GM13977 (cell line): ENCODE data around the gene PCDHGC4.

Experiments
- DNase-seq: peaks from one replicate; pipeline ENCODE4 v3.0.0; 2012; ENCODE audit warnings: low spot score
- in situ Hi-C: fragments of 300-500 bp; cut with MboI; formaldehyde crosslinking; loops from one replicate; pipeline ENCODE4 v1.12.0; 2022; ENCODE audit warnings: low sequenced_read_pairs, low pct_unique_long_range_greater_than_20kb, mixed read lengths, inconsistent platforms; ENCODE audit not compliant: unreplicated experiment
- TF ChIP-seq, protein P1 (sequence below): IDR thresholded peaks from 2 replicates; pipeline ENCODE4 v1.5.1; 2012; ENCODE audit warnings: mild to moderate bottlenecking, control low read depth; ENCODE audit not compliant: insufficient read depth; ENCODE audit errors: extremely low read depth, missing control alignments

PCDHGC4 gene

GRCh38 chr5:141493500-141494422 is 8.9 kb downstream of the PCDHGC4 start:
- no peak for DNase-seq
- in situ Hi-C loops, result no loop called here
- TF ChIP-seq, protein P1, sequence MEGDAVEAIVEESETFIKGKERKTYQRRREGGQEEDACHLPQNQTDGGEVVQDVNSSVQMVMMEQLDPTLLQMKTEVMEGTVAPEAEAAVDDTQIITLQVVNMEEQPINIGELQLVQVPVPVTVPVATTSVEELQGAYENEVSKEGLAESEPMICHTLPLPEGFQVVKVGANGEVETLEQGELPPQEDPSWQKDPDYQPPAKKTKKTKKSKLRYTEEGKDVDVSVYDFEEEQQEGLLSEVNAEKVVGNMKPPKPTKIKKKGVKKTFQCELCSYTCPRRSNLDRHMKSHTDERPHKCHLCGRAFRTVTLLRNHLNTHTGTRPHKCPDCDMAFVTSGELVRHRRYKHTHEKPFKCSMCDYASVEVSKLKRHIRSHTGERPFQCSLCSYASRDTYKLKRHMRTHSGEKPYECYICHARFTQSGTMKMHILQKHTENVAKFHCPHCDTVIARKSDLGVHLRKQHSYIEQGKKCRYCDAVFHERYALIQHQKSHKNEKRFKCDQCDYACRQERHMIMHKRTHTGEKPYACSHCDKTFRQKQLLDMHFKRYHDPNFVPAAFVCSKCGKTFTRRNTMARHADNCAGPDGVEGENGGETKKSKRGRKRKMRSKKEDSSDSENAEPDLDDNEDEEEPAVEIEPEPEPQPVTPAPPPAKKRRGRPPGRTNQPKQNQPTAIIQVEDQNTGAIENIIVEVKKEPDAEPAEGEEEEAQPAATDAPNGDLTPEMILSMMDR, result no peak

DNA sequence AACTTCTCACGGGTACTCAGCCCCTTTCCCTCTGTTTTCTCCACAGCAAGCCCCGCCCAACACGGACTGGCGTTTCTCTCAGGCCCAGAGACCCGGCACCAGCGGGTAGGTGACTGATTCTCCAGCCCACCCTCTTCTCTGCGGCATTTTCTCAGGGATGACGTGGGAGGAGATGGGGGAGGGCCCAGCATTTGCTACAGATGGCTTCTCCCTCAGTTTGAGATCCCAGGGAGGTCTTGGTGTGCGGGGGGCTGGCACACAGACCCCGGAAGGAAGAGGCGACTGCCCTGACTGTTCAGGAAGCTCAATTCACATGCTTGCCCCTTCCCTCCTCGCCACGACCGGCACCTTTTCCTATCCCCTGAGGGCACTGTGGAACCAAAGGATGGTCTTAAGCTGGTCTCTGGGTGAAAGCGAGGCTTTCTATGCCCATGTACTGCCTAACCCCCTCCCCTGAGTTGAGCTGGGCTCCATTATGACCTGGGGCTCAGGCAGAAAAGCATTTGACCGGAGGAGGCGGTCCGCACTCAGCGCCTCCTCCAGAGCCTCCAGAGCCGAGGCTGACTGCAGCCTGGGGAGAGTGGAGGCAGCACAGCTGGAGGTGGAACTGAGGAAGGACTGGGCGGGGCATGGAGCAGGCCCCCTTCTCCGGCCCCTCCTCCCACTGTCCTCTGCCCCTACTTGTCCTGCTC is 10.1 kb downstream of the PCDHGC4 start:
- TF ChIP-seq, protein P1, result no peak
- no peak for DNase-seq
- in situ Hi-C loops, result no loop called here

DNA sequence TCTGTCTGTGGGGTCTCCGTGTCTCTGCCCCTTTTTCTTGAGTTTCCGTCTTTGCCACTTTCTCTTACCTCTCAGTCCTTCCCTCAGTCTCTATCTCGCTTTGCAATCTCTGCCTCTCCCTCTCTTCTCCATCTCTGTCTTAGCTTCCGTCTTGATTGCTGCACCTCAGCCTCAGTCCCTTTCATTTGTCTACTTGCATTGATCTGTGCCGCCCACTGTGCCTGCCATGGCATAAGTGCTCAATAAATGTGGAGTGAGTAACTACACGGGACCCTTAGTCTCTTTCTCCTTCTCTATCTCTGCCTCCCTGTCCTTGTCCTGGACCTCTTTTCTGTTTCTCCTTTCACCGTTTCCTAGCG is 10.6 kb downstream of the PCDHGC4 start:
- in situ Hi-C loops, result no loop called here
- DNase-seq, result no peak
- TF ChIP-seq, protein P1, result no peak

GRCh38 chr5:141496038-141496437 is 11.2 kb downstream of the PCDHGC4 start:
- no peak for DNase-seq
- TF ChIP-seq, protein P1, result no peak
- in situ Hi-C loops, result no loop called here

DNA sequence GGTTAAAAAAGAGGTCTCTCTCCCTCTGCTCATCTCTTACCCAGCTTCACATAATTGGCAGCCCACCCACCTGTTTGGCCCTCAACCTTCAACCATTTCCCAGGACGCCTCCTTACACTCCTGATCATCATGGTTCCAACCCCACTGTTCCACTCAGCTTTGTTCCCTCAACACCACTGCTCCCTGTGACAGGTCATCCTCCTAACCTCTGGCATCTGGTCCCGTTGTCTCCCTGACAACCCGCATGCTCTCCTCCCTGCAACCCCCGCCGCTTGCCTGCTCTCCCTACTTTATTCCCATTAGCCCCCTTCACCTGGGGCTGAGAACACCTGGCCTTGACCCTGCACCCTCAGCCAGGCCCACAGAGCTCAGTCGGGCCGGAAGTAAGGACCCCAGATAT is 16.9 kb downstream of the PCDHGC4 start:
- no peak for DNase-seq
- TF ChIP-seq, protein P1, result no peak
- in situ Hi-C loops, result no loop called here

GRCh38 chr5:141503681-141504080 is 18.9 kb downstream of the PCDHGC4 start:
- in situ Hi-C loops, result no loop called here
- TF ChIP-seq, protein P1, result no peak
- DNase-seq, result peak; percentile 15
